Keratinocyte (primary cell): Measurements from ENCODE around the gene FSTL1. TPM values are rescaled to one million over a fixed set of nuclear protein-coding genes. Genes with fewer than 3 reads are reported as not detected.

Source experiments
- DNase-seq: peaks from one replicate; pipeline ENCODE4 v3.0.0-alpha.2; 2011; ENCODE audit warnings: low read depth, missing footprints, low spot score
- FAIRE-seq: peaks from 2 replicates; lab custom pipeline; 2011; peaks lifted over from hg19 to GRCh38; lab: Jason Lieb, UNC
- H2AFZ ChIP-seq: 2 replicates; pipeline ENCODE4 v1.6.0; 2012; ENCODE audit warnings: low read length, control low read depth, inconsistent platforms; ENCODE audit not compliant: control insufficient read depth
- H3K27ac ChIP-seq: 2 replicates; pipeline ENCODE4 v1.5.1; 2011; ENCODE audit warnings: low read length; ENCODE audit not compliant: control insufficient read depth, insufficient read depth
- H3K27me3 ChIP-seq: 3 replicates; pipeline ENCODE4 v1.6.0; 2011; ENCODE audit warnings: low read length; ENCODE audit not compliant: control insufficient read depth, insufficient read depth; ENCODE audit errors: extremely low read depth
- H3K36me3 ChIP-seq, 2 experiments: 2 replicates in 1 of 2; 3 replicates in 1 of 2; pipeline ENCODE4 v1.5.1; 2011; ENCODE audit warnings: low read length in 2 of 2, mild to moderate bottlenecking in 1 of 2; ENCODE audit not compliant: control insufficient read depth in 2 of 2, insufficient read depth in 2 of 2; ENCODE audit errors: extremely low read depth in 1 of 2
- H3K4me1 ChIP-seq: 3 replicates; pipeline ENCODE4 v1.5.1; 2011; ENCODE audit warnings: low read length; ENCODE audit not compliant: control insufficient read depth, insufficient read depth; ENCODE audit errors: extremely low read depth
- H3K4me2 ChIP-seq: 3 replicates; pipeline ENCODE4 v1.6.0; 2011; ENCODE audit warnings: low read depth, low read length; ENCODE audit not compliant: control insufficient read depth, insufficient read depth; ENCODE audit errors: extremely low read depth
- H3K4me3 ChIP-seq, 3 experiments: fragments of 200-600 bp in 1 of 3; sonication (generic) in 1 of 3; 2 replicates in 2 of 3; 3 replicates in 1 of 3; pipeline ENCODE4 v1.5.1; 2011 to 2016; ENCODE audit warnings: low read length in 3 of 3, mild to moderate bottlenecking in 3 of 3, control low read depth in 2 of 3, inconsistent platforms in 1 of 3, low read depth in 1 of 3, mixed read lengths in 1 of 3, mixed run types in 1 of 3, moderate library complexity in 1 of 3; ENCODE audit not compliant: control insufficient read depth in 2 of 3, insufficient read depth in 2 of 3; ENCODE audit errors: extremely low read depth in 1 of 3
- H3K79me2 ChIP-seq: 2 replicates; pipeline ENCODE4 v1.6.0; 2012; ENCODE audit warnings: low read length; ENCODE audit not compliant: control insufficient read depth, insufficient read depth
- H3K9ac ChIP-seq: 3 replicates; pipeline ENCODE4 v1.6.0; 2011; ENCODE audit warnings: low read length; ENCODE audit not compliant: control insufficient read depth, insufficient read depth; ENCODE audit errors: extremely low read depth
- H3K9me1 ChIP-seq: 3 replicates; pipeline ENCODE4 v1.6.0; 2011; ENCODE audit warnings: low read length; ENCODE audit not compliant: control insufficient read depth, insufficient read depth; ENCODE audit errors: extremely low read depth
- H3K9me3 ChIP-seq: 2 replicates; pipeline ENCODE4 v1.5.1; 2012; ENCODE audit warnings: low read depth, low read length; ENCODE audit not compliant: control insufficient read depth
- H4K20me1 ChIP-seq: 3 replicates; pipeline ENCODE4 v1.6.0; 2011; ENCODE audit warnings: low read length; ENCODE audit not compliant: control insufficient read depth, insufficient read depth; ENCODE audit errors: extremely low read depth
- EZH2 ChIP-seq: IDR thresholded peaks from one replicate; pipeline ENCODE4 v1.6.1; 2012; ENCODE audit warnings: inconsistent platforms, mild to moderate bottlenecking, low read length, moderate library complexity
- dilution Hi-C: fragments of 300-500 bp; cut with MboI; formaldehyde crosslinking; loops from one replicate; pipeline ENCODE4 v1.7.0; 2020; ENCODE audit warnings: low sequenced_read_pairs; ENCODE audit not compliant: extremely low pct_ligation_motif_present
- polyA plus RNA-seq, 5 experiments: library from polyadenylated mRNA; depleted of rRNA in 3 of 5; stranded (reverse) in 3 of 5; stranded (forward) in 1 of 5; unstranded in 1 of 5; fragments of >200 nt; gene quantifications; 1 replicate in 1 of 5; 2 replicates in 3 of 5; 3 replicates in 1 of 5; pipeline versions ENCODE4 v1.2.1 to v1.2.3, GENCODE V29; 2011 to 2012; ENCODE audit warnings: missing spikeins in 2 of 5, low read depth in 1 of 5, low replicate concordance in 1 of 5
- TF ChIP-seq, protein P1 (sequence below), 3 experiments: IDR thresholded peaks in 1 of 3; conservative IDR thresholded peaks in 1 of 3; optimal IDR thresholded peaks in 1 of 3; 2 replicates in 2 of 3; 3 replicates in 1 of 3; pipeline versions ENCODE3 to v1.5.1; 2011; ENCODE audit warnings: low read length in 3 of 3, mild to moderate bottlenecking in 3 of 3, moderate library complexity in 2 of 3, control low read depth in 1 of 3, inconsistent platforms in 1 of 3; ENCODE audit not compliant: insufficient read depth in 2 of 3; ENCODE audit errors: extremely low read depth in 1 of 3

FSTL1 gene
- polyA plus RNA-seq, 1 donor (not counting 4 experiments of a cell fraction or from before 2014, with no cell fraction given), result 59.0 TPM

DNA sequence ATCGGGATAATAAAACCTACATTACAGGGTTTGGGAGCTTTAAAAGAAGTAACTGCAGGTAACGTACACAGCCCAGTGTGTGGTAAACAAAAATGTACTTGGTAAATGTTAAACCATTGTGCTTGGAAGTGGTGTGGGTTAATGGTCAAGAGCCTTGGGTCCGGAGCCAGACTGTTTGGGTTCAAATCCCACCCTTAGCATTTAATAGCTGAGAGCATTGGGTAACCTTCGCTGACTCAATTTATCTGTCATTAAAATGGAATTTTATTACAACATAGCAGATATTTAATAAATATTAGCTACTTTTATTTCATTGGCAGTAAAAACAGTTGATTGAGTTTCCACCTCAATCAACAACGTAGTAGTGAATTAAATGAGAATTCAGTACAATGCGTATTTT lies 1.5 kb downstream of the FSTL1 start:
- H3K79me2 ChIP-seq, result peaks cover 22% of the 10 kb centered on the region
- H3K27ac ChIP-seq, result no peak overlapping the region
- H4K20me1 ChIP-seq, result no peaks in the 10 kb centered on the region
- H3K9ac ChIP-seq, result no peak overlapping the region
- H3K9me1 ChIP-seq, result no peaks in the 10 kb centered on the region
- no peak for FAIRE-seq
- peaks cover 13% of the 10 kb centered on the region for H3K4me1 ChIP-seq
- dilution Hi-C loops, result no loop called here
- no peaks in the 10 kb centered on the region for H3K9me3 ChIP-seq
- DNase-seq, result no peak
- peak overlapping the region; percentile 75 to 88 (median 80) for H3K4me3 ChIP-seq
- no peaks in the 10 kb centered on the region for H3K27me3 ChIP-seq
- H2AFZ ChIP-seq, result no peak overlapping the region
- peak overlapping the region; percentile 88 for H3K4me2 ChIP-seq
- TF ChIP-seq, protein P1, sequence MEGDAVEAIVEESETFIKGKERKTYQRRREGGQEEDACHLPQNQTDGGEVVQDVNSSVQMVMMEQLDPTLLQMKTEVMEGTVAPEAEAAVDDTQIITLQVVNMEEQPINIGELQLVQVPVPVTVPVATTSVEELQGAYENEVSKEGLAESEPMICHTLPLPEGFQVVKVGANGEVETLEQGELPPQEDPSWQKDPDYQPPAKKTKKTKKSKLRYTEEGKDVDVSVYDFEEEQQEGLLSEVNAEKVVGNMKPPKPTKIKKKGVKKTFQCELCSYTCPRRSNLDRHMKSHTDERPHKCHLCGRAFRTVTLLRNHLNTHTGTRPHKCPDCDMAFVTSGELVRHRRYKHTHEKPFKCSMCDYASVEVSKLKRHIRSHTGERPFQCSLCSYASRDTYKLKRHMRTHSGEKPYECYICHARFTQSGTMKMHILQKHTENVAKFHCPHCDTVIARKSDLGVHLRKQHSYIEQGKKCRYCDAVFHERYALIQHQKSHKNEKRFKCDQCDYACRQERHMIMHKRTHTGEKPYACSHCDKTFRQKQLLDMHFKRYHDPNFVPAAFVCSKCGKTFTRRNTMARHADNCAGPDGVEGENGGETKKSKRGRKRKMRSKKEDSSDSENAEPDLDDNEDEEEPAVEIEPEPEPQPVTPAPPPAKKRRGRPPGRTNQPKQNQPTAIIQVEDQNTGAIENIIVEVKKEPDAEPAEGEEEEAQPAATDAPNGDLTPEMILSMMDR (optimal IDR thresholded peaks at IDR 0.05 in 1 of 3, IDR thresholded peaks at IDR 0.05 in 1 of 3, conservative IDR thresholded peaks at IDR 0.05 in 1 of 3; ENCODE audit: extremely low read depth in 1 of 3, insufficient read depth in 2 of 3, low read length in 3 of 3), result no peak
- TF ChIP-seq EZH2, result no peak
- H3K36me3 ChIP-seq, result no peaks in the 10 kb centered on the region

DNA sequence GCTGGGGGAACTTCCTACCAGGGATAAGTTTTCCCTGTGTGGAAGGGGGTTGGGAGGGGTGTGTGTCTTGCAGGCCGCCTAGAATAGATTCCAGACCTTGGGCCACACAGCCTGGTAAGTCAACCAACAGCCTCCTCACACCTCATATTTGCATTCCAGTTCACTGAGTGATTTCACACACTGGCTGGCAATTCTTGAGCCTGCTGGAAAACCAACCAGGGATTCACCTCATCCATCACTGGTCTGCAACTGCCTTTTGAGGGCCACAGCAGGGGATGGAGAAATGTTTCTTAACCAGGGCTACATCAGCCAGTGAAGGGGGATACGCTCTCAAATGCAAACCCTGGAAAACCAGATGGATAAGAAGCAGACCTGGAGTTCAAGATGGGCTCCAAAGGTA lies 2.0 kb downstream of the FSTL1 start:
- DNase-seq (no peak), FAIRE-seq (no peak)
- Histone ChIP-seq H3K9me1 (no peaks in the 10 kb centered on the region), H3K4me1 (peaks cover 13% of the 10 kb centered on the region), H3K9ac (no peak overlapping the region), H2AFZ (no peak overlapping the region), H3K9me3 (no peaks in the 10 kb centered on the region), H3K4me3 (no peak overlapping the region), H3K27me3 (no peaks in the 10 kb centered on the region), H4K20me1 (no peaks in the 10 kb centered on the region), H3K27ac (no peak overlapping the region), H3K36me3 (no peaks in the 10 kb centered on the region), H3K79me2 (peaks cover 22% of the 10 kb centered on the region), H3K4me2 (peak overlapping the region; percentile 88)
- no peak for TF ChIP-seq EZH2
- TF ChIP-seq, protein P1 (optimal IDR thresholded peaks at IDR 0.05 in 1 of 3, IDR thresholded peaks at IDR 0.05 in 1 of 3, conservative IDR thresholded peaks at IDR 0.05 in 1 of 3; ENCODE audit: extremely low read depth in 1 of 3, insufficient read depth in 2 of 3, low read length in 3 of 3), result no peak
- dilution Hi-C loops, result no loop called here
